Measurements from ENCODE around the gene AP3D1.
A peak's percentile ranks its signal among the peaks of the same experiment; 100 is the strongest.
"Not testable (repeated sequence)": the region's sequence is repeated elsewhere in the genome, so short reads cannot be mapped to it uniquely, and the experiment has no call there.

Gene AP3D1

DNA sequence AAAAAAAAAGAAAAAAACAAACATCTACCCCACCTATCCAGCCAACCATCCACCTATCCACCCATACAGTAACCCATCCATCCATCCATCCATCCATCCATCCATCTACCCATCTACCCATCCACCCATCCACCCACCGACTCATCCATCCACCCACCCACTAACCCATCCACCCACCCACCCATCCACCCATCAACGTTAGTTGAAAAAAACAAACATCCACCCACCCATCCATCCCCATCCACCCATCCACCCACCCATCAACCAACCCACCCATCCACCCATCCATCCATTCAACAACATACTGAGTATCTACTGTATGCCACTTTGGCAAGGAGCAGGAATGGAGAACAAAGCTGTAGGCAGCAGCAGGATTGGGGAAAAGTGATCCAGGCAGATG is 6.1 kb upstream of the AP3D1 start:
- no peak overlapping the region for H3K4me3 ChIP-seq (ENCODE audit: low read depth, low read length)

- H3K4me3 ChIP-seq (ENCODE audit: low read depth, low read length), result no peak overlapping the region
Observed at GRCh38 chr19:2154587-2155075, 3.3 kb upstream of the AP3D1 start.

- H3K4me3 ChIP-seq (ENCODE audit: low read depth, low read length), result peak overlapping the region; percentile 97
Observed at GRCh38 chr19:2150794-2151338, 500 bp downstream of the AP3D1 start.

DNA sequence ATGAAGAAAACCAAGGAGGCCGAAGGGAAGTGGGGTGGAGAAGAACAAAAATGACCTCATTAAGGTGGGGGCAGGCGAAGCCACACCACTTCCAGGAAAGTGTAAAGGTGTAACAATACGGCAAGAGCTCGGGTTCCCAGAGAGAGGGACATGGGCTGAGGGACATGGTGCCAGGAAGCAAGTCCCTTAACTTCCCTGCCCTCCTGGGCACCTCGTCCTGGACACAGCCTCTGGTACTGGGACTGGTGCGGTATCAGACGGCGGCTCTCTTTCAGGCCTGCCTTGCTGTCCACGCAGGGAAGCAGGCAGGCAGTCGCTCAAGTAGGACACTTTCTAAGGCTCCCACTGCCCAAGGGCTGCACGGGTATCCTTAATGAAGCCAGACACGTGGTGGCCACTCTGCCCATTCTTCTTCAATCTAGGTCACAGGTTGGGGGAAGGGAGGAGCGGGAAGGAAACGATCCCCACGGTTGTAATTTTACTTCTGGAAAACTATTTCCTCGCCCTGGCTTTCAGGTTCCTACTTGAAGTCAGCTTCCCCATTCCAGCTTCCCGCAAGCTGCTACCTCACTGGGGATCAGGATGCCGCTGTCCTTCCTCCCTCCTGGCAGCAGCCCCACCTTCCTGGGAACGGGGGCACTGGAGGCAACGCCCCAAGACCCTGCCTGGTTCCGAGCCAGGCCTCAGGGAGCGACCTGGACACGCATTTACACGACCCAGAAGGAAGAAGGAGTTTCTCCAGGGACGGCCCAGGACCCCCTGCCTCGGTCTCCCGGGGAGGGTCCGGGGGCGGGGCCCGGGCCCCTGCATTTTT is 1.2 kb downstream of the AP3D1 start:
- H3K4me3 ChIP-seq (ENCODE audit: low read depth, low read length), result peak overlapping the region; percentile 97

- H3K4me3 ChIP-seq (ENCODE audit: low read depth, low read length), result no peak overlapping the region
Observed at GRCh38 chr19:2148482-2149135, 2.8 kb downstream of the AP3D1 start.

GRCh38 chr19:2145831-2146241 is 5.5 kb downstream of the AP3D1 start:
- no peak overlapping the region for H3K4me3 ChIP-seq (ENCODE audit: low read depth, low read length)

DNA sequence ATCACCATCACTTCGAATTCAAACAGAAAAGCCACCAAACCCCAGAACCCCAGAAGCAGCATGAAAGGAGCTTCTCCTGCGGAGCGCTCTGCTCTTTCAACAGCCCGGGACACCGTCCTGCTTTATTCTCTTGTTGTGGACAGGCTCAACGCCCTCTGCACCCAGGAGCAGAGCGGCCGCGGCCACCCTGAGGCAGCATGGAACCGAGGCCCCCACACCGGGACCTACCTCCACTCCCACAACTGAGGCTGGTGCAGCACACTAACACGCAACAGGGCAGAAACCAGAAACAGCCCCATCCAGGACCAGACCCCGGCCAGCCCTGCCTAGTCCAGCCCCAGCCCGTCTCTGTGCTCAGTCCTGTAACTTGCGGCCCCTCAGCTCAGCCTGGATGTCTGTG is 7.2 kb downstream of the AP3D1 start:
- no peak overlapping the region for H3K4me3 ChIP-seq (ENCODE audit: low read depth, low read length)

GRCh38 chr19:2142173-2142829 is 9.1 kb downstream of the AP3D1 start:
- H3K4me3 ChIP-seq (ENCODE audit: low read depth, low read length), result no peak overlapping the region

DNA sequence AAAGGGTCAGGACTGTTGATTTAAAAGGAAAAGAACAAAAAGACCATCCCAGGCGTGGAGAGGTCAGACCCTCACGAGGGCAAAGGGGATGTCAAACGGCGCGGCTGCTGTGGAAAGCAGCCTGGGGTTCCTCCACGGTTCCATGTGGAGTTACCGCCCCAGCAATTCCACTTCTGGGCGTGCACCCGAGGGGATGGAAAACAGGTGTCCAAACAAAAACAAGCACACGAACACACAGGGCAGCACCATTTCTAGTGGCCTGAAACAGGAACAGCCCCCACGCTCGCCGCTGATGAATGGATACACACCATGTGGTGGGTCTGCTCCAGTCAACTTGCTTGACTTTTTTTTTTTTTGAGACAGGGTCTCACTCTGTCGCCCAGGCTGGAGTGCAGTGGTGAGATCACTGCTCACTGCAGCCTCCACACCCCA is 11.2 kb downstream of the AP3D1 start:
- H3K4me3 ChIP-seq (ENCODE audit: low read depth, low read length), result no peak overlapping the region

- no peak overlapping the region for H3K4me3 ChIP-seq (ENCODE audit: low read depth, low read length)
Observed at GRCh38 chr19:2139385-2140137, 11.8 kb downstream of the AP3D1 start.

- no peak overlapping the region for H3K4me3 ChIP-seq (ENCODE audit: low read depth, low read length)
Observed at GRCh38 chr19:2138061-2138728, 13.2 kb downstream of the AP3D1 start.

DNA sequence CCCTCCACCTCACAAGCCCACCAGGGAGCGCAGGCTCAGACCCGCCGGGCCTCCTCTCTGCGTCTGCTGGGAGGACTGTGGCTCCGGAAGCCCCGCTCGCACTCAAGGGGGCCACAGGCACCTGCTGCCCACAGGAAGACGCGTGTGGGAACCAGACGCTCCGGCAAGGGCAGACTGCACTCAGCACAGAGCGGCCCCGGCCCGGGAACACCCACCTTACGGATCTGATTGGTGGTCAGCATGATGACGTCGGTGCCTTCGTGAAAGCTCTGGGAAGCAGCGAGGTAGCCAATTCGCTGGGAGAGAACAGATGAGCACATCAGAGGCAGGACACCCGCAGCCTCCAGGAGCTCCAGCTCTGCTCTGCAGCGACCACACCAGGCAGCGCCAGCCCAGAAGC is 14.6 kb downstream of the AP3D1 start:
- no peak overlapping the region for H3K4me3 ChIP-seq (ENCODE audit: low read depth, low read length)

DNA sequence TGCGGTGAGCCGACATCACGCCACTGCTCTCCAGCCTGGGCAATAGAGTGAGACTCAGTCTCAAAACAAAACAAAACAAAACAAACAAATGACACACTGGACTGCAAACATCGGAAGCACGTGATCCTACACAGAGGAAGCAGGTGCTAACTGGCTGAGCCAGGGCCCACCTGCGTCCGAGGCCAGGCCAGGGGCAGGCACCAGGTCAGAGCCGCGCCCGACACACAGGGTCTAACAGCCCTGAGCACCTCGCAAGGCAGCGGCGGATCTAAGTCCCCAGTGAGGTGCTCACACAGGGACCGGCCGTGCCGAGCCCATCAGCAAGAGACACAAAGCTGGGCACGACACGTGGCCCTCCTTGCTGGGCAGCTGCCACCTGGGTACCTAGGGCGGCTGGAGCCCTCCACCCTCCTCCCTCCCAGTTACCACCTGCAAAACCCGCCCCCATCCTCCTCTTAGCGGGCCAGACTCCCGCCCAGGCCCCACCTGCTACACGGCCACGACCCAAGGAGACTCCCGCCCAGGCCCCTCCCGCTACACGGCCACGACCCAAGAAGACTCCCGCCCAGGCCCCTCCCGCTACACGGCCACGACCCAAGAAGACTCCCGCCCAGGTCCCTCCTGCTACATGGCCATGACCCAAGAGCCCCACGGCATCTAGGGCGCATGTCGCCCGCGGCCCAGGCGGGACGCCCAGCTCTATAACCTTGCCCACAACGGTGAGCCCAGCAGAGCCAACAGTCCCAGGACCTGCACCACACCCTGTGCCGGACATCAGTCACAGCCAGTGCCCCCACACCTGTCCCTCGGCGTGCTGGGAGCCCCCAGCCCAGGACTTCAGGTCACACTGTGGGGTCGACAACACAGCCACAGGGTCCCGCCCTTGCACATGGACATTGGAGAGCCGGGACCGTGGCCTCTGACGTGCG is 15.6 kb downstream of the AP3D1 start:
- no peak overlapping the region for H3K4me3 ChIP-seq (ENCODE audit: low read depth, low read length)

DNA sequence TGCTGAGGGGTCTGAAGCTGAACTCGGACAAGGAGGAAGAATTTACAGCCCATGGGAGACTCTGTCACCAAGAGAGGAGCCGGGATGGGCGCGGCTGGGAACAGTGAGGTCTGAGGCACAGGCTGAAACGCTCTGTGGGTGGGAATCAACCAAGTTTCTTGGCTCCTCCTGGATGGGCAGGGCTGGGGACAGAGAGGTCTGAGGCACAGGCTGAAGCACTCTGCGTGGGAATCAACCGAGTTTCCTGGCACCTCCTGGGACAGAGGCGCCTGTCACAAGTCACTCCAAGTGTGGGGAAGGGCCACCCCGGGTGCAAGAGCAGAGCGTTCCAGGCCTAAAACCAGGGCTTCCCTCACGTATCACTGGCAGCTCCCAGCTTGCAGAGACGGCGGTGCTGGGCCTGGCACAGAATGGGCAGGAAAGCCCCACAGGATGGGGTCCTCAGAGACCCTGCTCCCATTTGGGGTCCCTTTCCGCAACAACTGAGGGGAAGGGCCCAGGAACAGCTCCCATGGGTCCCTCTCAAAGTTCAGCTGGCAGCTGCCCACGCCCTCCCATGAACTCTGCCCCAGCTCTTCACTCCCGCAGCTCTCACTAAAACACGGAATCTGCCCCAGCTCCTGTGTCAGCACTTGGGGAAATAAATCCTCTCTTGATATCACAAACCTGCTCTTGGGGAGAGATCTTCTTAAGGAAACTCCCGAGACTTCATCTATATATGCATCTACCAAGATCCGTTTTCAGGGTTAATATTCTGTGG is 18.5 kb downstream of the AP3D1 start:
- H3K4me3 ChIP-seq (ENCODE audit: low read depth, low read length), result no peak overlapping the region

GRCh38 chr19:2132191-2132590 is 19.2 kb downstream of the AP3D1 start:
- no peak overlapping the region for H3K4me3 ChIP-seq (ENCODE audit: low read depth, low read length)

DNA sequence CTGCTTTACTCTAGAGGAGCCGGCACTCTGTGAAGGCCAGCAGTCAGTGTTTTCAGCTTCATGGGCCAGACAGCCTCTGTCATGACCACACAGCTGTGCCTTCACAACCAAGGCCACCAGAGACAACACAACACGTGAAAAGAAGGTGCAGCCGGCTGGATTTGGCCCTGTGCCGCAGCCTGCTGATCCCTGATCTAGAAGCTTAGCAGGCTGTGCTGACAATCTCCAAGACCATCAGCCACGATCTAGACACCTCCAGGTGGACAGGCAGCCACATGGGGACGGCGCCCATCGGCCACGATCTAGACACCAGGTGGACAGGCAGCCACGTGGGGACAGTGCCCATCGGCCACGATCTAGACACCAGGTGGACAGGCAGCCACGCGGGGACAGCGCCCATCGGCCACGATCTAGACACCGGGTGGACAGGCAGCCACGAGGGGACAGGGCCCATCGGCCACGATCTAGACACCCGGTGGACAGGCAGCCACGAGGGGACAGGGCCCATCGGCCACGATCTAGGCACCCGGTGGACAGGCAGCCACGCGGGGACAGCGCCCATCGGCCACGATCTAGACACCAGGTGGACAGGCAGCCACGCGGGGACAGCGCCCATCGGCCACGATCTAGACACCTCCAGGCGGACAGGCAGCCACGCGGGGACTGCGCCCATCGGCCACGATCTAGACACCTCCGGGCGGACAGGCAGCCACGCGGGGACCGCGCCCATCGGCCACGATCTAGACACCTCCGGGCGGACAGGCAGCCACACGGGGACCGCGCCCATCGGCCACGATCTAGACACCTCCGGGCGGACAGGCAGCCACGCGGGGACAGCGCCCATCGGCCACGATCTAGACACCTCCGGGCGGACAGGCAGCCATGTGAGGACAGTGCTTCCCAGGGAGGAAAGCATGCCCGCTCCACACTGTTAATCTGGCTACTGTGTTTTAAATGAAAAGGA is 20.1 kb downstream of the AP3D1 start:
- H3K4me3 ChIP-seq (ENCODE audit: low read depth, low read length), result not testable (repeated sequence)
